ENCODE results near the gene SESN1. TPM values are rescaled to one million over a fixed set of nuclear protein-coding genes. Genes with fewer than 3 reads are reported as not detected.

SESN1 gene
- polyA plus RNA-seq, 2 of the 4 experiments (the other 2 are of a cell fraction), result 7.9 to 13.9 TPM

DNA sequence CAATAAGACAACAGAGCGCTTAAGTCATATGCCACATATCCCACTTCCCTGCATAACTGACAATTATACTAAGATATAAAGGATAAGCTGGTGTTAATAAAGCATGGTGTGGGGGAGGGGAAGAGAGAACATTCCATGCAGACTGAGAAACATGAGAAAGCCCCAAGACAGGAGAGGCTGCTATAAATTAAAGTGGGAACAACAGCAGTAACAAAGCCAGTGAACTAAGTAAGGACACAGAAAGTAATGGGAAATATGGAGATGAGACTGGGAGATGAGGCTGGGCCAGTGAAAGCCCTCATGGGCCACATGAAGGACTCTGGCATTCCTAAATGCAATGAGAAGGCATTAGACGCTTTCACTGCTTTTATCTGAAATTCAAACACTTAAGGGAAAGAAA, 41.3 kb downstream of the SESN1 start:
- WGBS (ENCODE audit: missing lambda C conversion rate), result 87% methylated on average over 2 of the region's 2 CpGs
- Histone ChIP-seq H3K4me3 (no peak overlapping the region), H3K27ac (no peak overlapping the region), H3K4me2 (no peak overlapping the region), H3K4me1 (peaks cover 18% of the 10 kb centered on the region), H3K9me3 (no peaks in the 10 kb centered on the region)
- TF ChIP-seq EHMT2 (IDR thresholded peaks at IDR 0.05; ENCODE audit: low read depth) (no peak), ZC3H11A (IDR thresholded peaks at IDR 0.05) (no peak), NFE2L2 (conservative IDR thresholded peaks at IDR 0.05; ENCODE audit: low read length) (no peak), JUNB (IDR thresholded peaks at IDR 0.05) (no peak), KDM5A (IDR thresholded peaks at IDR 0.05) (no peak), KDM1A (IDR thresholded peaks at IDR 0.05; ENCODE audit: low read depth) (no peak), MYC (IDR thresholded peaks at IDR 0.05; ENCODE audit: borderline replicate concordance, low read length) (no peak), RARB (CRISPR knock-in tag; IDR thresholded peaks at IDR 0.05) (no peak), HDAC2 (IDR thresholded peaks at IDR 0.05) (no peak), SMC3 (IDR thresholded peaks at IDR 0.05) (no peak), ZSCAN20 (CRISPR knock-in tag; IDR thresholded peaks at IDR 0.05) (no peak), FOSB (CRISPR knock-in tag; IDR thresholded peaks at IDR 0.05) (no peak), POLR2A (IDR thresholded peaks at IDR 0.05; ENCODE audit: low read length) (no peak), CHD4 (IDR thresholded peaks at IDR 0.05; ENCODE audit: borderline replicate concordance) (no peak)
- TF ChIP-seq, protein P1, sequence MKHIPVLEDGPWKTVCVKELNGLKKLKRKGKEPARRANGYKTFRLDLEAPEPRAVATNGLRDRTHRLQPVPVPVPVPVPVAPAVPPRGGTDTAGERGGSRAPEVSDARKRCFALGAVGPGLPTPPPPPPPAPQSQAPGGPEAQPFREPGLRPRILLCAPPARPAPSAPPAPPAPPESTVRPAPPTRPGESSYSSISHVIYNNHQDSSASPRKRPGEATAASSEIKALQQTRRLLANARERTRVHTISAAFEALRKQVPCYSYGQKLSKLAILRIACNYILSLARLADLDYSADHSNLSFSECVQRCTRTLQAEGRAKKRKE (CRISPR knock-in tag; IDR thresholded peaks at IDR 0.05; ENCODE audit: low read depth), result no peak
- TF ChIP-seq, protein P2, sequence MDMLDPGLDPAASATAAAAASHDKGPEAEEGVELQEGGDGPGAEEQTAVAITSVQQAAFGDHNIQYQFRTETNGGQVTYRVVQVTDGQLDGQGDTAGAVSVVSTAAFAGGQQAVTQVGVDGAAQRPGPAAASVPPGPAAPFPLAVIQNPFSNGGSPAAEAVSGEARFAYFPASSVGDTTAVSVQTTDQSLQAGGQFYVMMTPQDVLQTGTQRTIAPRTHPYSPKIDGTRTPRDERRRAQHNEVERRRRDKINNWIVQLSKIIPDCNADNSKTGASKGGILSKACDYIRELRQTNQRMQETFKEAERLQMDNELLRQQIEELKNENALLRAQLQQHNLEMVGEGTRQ (IDR thresholded peaks at IDR 0.05), result no peak
- TF ChIP-seq, protein P3, sequence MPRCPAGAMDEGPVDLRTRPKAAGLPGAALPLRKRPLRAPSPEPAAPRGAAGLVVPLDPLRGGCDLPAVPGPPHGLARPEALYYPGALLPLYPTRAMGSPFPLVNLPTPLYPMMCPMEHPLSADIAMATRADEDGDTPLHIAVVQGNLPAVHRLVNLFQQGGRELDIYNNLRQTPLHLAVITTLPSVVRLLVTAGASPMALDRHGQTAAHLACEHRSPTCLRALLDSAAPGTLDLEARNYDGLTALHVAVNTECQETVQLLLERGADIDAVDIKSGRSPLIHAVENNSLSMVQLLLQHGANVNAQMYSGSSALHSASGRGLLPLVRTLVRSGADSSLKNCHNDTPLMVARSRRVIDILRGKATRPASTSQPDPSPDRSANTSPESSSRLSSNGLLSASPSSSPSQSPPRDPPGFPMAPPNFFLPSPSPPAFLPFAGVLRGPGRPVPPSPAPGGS (IDR thresholded peaks at IDR 0.05), result no peak
- TF ChIP-seq, protein P4, sequence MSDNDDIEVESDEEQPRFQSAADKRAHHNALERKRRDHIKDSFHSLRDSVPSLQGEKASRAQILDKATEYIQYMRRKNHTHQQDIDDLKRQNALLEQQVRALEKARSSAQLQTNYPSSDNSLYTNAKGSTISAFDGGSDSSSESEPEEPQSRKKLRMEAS (IDR thresholded peaks at IDR 0.05), result no peak
- TF ChIP-seq, protein P5, sequence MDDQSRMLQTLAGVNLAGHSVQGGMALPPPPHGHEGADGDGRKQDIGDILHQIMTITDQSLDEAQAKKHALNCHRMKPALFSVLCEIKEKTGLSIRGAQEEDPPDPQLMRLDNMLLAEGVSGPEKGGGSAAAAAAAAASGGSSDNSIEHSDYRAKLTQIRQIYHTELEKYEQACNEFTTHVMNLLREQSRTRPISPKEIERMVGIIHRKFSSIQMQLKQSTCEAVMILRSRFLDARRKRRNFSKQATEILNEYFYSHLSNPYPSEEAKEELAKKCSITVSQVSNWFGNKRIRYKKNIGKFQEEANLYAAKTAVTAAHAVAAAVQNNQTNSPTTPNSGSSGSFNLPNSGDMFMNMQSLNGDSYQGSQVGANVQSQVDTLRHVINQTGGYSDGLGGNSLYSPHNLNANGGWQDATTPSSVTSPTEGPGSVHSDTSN (IDR thresholded peaks at IDR 0.05), result no peak
- ChIA-PET CTCF (interaction anchor here (1.0 kb wide), 1 partner anchor 20 kb away, joined by 3 read pairs; no protein-coding TSS in a partner anchor), POLR2A (no interaction called here)
- FAIRE-seq, result no peak
- no peak for ATAC-seq
- no peak for DNase-seq (ENCODE audit: low read depth in 1 of 2, low spot score in 1 of 2)

DNA sequence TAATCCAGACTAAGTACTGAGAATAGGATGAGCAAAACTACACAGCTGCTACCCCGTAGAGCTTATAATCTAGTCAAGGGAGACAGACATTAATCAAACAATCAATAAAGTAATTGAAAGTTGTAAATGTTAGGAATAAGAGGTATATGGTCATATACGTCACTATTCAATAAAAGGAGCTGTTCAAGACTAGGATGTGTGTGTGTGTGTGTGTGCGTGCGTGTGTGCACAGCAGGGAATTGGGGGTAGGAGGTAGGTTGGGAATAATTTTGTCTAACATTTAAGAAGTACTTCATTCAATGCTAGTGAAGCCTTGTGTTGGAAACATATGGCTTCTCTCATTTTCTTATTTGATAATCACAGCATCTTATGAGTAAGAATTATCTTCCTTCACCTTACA, 41.8 kb downstream of the SESN1 start:
- ChIA-PET POLR2A (no interaction called here), CTCF (interaction anchor here (1.0 kb wide), 1 partner anchor 21 kb away, joined by 3 read pairs; no protein-coding TSS in a partner anchor)
- no peak overlapping the region for H3K27ac ChIP-seq
- no peak overlapping the region for H3K4me2 ChIP-seq
- no peak overlapping the region for H3K4me3 ChIP-seq
- no peak for ATAC-seq
- TF ChIP-seq EP300 (IDR thresholded peaks at IDR 0.05) (no peak), HDAC2 (IDR thresholded peaks at IDR 0.05) (no peak), RCOR1 (IDR thresholded peaks at IDR 0.05; ENCODE audit: low read depth, low read length) (no peak), KDM1A (IDR thresholded peaks at IDR 0.05; ENCODE audit: low read depth) (no peak), ZFP36 (IDR thresholded peaks at IDR 0.05; ENCODE audit: borderline replicate concordance, partially characterized antibody) (no peak), POLR2A (IDR thresholded peaks at IDR 0.05; ENCODE audit: low read length) (no peak), TFCP2L1 (CRISPR knock-in tag; IDR thresholded peaks at IDR 0.05) (no peak), ZC3H11A (IDR thresholded peaks at IDR 0.05) (no peak), ESRRA (IDR thresholded peaks at IDR 0.05; ENCODE audit: borderline replicate concordance, low read length) (no peak), CEBPB (IDR thresholded peaks at IDR 0.05) (no peak), JUNB (IDR thresholded peaks at IDR 0.05) (no peak), CBX8 (IDR thresholded peaks at IDR 0.05) (no peak), NR3C1 (IDR thresholded peaks at IDR 0.05) (no peak), FOXS1 (CRISPR knock-in tag; IDR thresholded peaks at IDR 0.05) (no peak)
- TF ChIP-seq, protein P3 (IDR thresholded peaks at IDR 0.05), result no peak
- TF ChIP-seq, protein P6, sequence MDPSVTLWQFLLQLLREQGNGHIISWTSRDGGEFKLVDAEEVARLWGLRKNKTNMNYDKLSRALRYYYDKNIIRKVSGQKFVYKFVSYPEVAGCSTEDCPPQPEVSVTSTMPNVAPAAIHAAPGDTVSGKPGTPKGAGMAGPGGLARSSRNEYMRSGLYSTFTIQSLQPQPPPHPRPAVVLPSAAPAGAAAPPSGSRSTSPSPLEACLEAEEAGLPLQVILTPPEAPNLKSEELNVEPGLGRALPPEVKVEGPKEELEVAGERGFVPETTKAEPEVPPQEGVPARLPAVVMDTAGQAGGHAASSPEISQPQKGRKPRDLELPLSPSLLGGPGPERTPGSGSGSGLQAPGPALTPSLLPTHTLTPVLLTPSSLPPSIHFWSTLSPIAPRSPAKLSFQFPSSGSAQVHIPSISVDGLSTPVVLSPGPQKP (IDR thresholded peaks at IDR 0.05; ENCODE audit: low read depth, low read length), result no peak
- FAIRE-seq, result no peak
- 81% methylated on average over 4 of the region's 4 CpGs for WGBS (ENCODE audit: missing lambda C conversion rate)
- H3K9me3 ChIP-seq, result no peaks in the 10 kb centered on the region
- DNase-seq (ENCODE audit: low read depth in 1 of 2, low spot score in 1 of 2), result no peak
- H3K4me1 ChIP-seq, result peaks cover 18% of the 10 kb centered on the region
